HL-60/S4 treated with retinoic acid at 250 ng/mL for 4 days and 3 days (cell line): ENCODE data around the gene CEP83.
"Not testable (repeated sequence)": the region's sequence is repeated elsewhere in the genome, so short reads cannot be mapped to it uniquely, and the experiment has no call there.

ENCODE experiments used
- in situ Hi-C: fragments of 300-500 bp; cut with MboI; formaldehyde crosslinking; loops from 2 replicates; pipeline ENCODE4 v1.7.0; 2022; ENCODE audit warnings: low sequenced_read_pairs

The CEP83 gene

GRCh38 chr12:94433744-94434143, 25.9 kb downstream of the CEP83 start:
- in situ Hi-C loops, result loop anchor here (10.0 kb wide), 1 partner anchor 289 kb away; the partner anchor contains the start of gene PLXNC1

GRCh38 chr12:94430304-94430703, 29.4 kb downstream of the CEP83 start:
- in situ Hi-C loops, result loop anchor here (10.0 kb wide), 1 partner anchor 286 kb away; the partner anchor contains the start of gene PLXNC1

GRCh38 chr12:94429633-94430032, 30.0 kb downstream of the CEP83 start:
- in situ Hi-C loops, result loop anchor here (10.0 kb wide), 1 partner anchor 285 kb away; the partner anchor contains the start of gene PLXNC1

GRCh38 chr12:94429191-94429590, 30.5 kb downstream of the CEP83 start:
- in situ Hi-C loops, result no loop called here

- in situ Hi-C loops, result no loop called here
These were observed 31.9 kb downstream of the CEP83 start for GRCh38 chr12:94427501-94428381.

GRCh38 chr12:94426049-94426448, 33.6 kb downstream of the CEP83 start:
- in situ Hi-C loops, result no loop called here

GRCh38 chr12:94424830-94425229, 34.8 kb downstream of the CEP83 start:
- in situ Hi-C loops, result not testable (repeated sequence)

- in situ Hi-C loops, result no loop called here
These were observed 37.6 kb downstream of the CEP83 start for GRCh38 chr12:94421868-94422740.

- in situ Hi-C loops, result no loop called here
These were observed 41.1 kb downstream of the CEP83 start for GRCh38 chr12:94418517-94418916.

GRCh38 chr12:94416613-94417012, 43.1 kb downstream of the CEP83 start:
- in situ Hi-C loops, result no loop called here

- in situ Hi-C loops, result no loop called here
These were observed 44.6 kb downstream of the CEP83 start for GRCh38 chr12:94415066-94415465.

- in situ Hi-C loops, result no loop called here
These were observed 54.1 kb downstream of the CEP83 start for GRCh38 chr12:94405413-94406116.

GRCh38 chr12:94404854-94405253, 54.8 kb downstream of the CEP83 start:
- in situ Hi-C loops, result no loop called here

- in situ Hi-C loops, result no loop called here
These were observed 58.3 kb downstream of the CEP83 start for GRCh38 chr12:94401326-94401725.

GRCh38 chr12:94398685-94399084, 61.0 kb downstream of the CEP83 start:
- in situ Hi-C loops, result not testable (repeated sequence)

- in situ Hi-C loops, result no loop called here
These were observed 62.3 kb downstream of the CEP83 start for GRCh38 chr12:94397401-94397800.

- in situ Hi-C loops, result not testable (repeated sequence)
These were observed 63.7 kb downstream of the CEP83 start for GRCh38 chr12:94396014-94396413.

GRCh38 chr12:94390130-94390485, 69.6 kb downstream of the CEP83 start:
- in situ Hi-C loops, result no loop called here

GRCh38 chr12:94389482-94390129, 70.1 kb downstream of the CEP83 start:
- in situ Hi-C loops, result not testable (repeated sequence)

- in situ Hi-C loops, result no loop called here
These were observed 73.2 kb downstream of the CEP83 start for GRCh38 chr12:94386422-94386821.
